ENCODE results near the gene HSPA4L.

HSPA4L gene

DNA sequence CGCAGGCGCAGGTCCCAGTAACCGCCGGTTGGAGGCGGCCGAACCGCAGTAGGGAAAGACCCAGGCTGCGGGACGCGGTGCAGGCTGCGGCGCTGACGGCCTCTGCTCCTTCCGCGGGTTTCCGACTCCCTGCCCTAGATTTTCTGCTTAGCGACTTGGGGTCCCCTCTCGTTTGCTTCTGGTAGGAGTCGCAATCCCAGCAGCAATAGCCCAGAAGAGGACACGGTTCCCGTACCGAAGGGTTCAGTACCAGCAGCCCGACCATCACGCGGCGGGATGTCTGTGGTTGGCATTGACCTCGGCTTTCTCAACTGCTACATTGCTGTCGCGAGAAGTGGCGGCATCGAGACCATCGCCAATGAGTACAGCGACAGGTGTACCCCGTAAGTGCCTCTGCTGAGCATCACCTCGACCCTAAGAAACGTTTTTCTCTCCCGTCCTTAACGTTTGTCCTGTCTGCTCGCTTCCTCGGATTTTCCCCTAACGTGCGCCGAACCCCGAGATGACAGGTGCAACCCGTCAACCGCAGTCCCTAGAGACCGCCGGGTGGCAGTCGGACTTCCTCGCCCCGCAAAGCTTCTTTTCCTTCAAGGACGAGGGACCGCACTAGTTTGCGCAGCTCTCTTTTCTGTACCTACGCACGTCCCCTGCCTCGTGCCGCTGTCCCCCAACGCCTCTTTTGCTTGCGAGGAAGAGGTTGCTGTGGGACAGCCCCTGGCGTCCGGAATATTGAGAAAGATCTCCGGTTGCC, at the start of gene HSPA4L:
TSS of gene HSPA4L (plus strand) at position 48 of the 751 bp plus-strand sequence. CDS start at position 277, 229 bp downstream.
- peak; percentile 22 for DNase-seq

DNA sequence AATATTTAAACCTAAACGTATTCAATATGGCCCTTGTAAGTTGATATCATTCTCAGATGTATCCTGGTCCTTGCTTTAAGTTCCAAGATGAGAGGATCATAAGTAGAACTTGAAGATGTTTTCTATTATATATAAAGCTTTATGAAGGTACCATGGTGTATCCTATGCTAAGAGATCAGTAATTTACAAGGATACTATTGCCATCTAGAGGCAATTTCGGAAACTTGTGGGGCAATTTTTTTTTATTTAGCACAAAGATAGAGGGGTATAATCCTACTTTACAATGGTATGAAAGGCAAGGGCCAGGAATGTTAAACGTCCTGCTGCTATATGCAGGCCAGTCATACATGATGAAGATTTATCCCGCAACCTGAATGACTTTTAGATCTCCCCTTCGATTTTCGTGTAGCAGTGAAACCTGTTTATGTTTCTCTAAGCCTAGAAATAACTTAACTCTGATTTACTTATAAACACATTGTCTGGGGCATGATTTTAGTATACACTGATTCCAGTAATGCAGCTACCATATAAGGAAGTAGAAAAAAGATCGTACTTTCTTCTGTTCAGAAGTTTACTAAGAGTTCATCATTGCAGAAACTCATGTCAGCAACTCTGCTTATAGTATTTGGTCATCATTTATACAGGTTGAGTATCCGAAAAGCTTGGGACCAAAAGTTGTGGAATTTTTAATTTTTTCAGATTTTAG, 49.3 kb upstream of the HSPA4L start:
- peak; percentile 2 for DNase-seq

DNA sequence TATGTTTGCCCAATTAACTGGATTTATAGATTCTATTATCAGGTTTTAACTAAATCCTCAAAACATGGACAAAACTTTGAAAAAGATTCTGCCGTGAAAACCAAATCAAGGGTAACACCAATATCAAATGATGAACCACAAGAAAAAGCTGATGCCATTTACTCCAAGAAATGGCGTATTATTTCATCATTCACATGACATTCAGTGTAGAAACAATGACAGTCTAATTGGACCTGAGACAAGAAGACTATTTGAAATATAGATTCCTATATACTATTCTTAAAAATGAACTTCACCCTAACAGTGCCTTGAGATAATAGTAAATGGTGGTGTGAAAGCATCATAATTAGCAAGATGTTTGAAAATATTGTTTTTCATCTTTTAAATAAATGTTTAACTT, 47.1 kb upstream of the HSPA4L start:
- DNase-seq: no peak

DNA sequence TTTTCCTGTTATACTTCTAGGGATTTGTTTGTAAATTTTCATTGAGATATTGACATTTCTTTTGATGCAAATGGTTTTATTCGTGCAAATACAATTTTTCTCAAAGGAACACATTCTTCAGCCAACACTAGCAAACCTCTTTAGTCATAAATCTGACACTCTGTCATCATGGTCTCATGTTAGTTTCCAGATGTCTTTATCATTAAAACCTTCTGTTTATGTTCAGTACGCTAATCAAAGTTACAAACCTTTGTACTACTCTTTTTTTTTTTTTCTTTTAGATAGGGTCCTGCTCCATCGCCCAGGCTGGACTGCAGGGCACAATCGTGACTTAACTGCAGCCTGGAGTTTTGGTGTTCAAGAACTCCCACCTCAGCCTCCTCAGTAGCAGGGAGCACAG, 44.8 kb upstream of the HSPA4L start:
- no peak for DNase-seq

DNA sequence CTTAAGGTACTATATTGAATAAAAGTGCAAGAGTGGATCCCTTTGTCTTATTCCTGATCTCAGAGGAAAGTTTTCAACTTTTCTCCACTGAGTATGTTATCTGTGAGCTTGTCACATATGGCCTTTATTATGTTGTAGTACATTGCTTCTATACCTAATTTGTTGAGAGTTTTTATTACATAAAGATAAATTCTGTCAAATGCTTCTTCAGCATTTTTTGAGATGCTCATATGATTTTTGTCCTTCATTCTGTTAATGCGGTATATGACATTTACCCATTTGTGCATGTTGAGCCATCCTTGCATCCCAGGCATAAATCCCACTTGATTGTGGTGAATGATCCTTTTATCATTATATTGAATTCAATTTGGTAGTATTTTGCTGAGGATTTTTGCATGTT, 40.9 kb upstream of the HSPA4L start:
- DNase-seq: no peak

DNA sequence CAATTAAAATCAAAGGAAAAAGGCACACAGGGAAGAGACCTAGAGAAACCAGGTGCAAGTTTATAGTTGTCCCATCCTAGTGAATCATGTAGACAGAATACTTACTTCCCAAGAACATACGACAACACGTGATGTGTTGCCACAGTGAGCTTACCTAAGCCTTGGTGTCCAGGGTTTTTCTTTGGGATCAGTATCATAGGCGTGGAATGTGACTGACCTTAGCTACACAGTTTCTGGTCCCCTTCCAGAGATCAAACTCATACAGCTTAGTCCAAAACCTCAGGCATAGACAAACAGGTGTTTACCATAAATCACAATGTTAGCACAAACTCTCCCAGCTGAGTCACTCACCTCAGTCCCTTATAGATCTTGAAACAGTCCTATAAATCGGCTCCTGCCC, 34.2 kb upstream of the HSPA4L start:
- no peak for DNase-seq

DNA sequence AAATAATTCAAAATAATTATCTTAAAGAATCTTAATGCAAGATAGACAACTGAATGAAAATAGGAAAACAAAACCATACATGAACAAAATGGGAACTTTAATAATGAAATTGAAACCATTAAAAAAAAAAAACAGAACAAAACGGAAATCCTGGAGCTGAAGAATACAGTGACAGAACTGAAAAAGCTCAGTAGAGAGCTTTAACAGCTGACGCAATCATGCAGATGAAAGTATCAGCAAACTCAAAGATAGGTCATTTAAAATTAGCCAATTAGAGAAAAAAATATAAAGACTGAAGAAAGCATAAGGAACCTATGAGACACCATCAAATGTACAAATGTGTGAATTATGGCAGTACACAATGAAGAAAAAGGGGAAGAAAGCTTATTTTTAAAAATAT, 33.2 kb upstream of the HSPA4L start:
- no peak for DNase-seq

DNA sequence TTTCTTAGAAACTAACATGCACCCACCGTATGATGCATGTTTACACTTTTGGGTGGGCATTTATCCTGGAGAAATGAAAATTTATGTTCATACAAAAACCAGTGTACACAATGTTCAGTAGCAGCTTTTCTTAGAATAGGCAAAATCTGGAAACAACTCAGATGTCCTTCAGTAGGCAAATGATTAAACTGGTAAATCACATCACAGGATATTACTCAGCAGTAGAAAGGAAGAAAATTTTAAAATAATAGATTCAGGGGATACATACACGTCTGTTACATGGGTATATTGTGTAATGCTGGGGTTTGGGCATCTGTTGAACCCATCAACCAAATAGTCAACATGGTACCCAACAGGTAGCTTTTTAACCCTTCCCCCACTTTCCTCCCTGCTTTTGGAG, 25.2 kb upstream of the HSPA4L start:
- DNase-seq: no peak

DNA sequence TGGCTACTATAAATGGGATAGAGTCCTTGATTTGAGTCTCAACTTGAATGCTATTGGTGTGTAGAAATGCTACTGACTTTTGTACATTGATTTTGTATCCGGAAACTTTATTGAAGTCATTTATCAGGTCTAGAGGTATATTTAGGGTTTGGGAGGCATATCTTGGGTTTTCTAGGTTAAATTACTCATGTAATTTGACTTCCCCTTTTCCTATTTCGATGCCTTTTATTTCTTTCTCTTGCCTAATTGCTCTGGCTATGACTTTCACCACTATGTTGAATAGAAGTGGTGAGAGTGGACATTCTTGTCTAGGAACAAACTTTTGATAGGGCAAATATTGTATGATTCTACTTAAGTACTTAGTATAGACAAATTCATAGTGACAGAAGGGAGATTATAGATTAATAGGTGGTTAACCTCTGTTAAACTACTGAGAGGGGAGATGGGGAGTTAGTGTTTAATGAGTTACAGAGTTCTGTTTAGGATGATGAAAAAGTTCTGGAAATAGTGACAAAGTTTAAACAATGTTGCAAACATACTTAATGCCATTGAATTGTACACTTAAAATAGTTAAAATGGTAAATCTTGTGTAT, 22.8 kb upstream of the HSPA4L start:
- DNase-seq: no peak

DNA sequence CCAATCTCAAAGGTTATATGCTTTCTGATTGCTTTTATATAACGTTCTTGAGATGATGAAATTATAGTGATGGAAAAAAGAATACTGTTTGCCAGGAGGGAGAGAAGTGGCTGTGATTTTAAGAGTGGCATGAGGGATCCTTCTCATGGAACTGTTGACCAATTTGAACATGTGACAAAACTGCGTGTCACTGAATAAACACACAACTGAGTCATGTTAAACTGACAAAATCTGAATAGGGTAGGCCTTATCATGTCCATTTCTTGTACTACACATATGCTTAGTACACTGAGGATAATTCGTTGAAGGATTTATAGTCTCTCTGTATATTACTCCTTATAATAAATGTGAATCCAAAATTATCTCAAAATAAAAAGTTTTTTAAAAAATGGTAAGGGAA, 22.2 kb upstream of the HSPA4L start:
- DNase-seq: no peak

DNA sequence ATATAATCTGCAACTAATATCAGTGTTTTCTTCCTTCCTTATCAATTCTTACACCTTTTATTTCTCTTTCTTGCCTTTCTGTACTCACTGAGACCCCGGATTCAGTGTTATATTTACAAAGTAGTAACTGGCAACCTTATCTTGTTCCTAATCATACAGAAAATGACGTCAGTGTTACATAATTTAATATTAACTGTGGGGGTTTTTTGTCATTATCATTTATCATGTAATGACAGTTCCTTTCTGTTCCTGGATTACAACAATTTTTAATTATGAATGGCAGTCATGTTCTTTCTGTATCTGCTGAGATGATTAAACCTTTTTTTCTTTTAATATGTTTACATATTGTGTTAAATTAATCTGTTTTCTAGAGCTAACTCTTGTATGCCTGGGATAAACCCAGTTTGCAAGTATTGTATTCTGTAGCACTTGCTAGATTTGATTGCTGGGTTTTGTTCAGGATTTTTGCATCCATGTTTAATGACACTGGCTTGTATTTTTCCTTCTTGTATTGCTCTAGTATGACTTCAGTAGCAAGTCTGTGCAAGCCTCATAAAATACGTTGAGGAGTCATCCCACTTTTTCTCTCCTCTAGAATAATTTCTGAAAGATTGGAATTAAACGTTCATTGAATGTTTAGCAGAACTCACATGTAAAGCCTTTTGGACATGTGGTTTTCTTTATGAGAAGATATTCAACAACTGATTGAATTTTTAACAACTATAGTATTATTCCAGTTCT, 10.4 kb upstream of the HSPA4L start:
- DNase-seq: no peak

DNA sequence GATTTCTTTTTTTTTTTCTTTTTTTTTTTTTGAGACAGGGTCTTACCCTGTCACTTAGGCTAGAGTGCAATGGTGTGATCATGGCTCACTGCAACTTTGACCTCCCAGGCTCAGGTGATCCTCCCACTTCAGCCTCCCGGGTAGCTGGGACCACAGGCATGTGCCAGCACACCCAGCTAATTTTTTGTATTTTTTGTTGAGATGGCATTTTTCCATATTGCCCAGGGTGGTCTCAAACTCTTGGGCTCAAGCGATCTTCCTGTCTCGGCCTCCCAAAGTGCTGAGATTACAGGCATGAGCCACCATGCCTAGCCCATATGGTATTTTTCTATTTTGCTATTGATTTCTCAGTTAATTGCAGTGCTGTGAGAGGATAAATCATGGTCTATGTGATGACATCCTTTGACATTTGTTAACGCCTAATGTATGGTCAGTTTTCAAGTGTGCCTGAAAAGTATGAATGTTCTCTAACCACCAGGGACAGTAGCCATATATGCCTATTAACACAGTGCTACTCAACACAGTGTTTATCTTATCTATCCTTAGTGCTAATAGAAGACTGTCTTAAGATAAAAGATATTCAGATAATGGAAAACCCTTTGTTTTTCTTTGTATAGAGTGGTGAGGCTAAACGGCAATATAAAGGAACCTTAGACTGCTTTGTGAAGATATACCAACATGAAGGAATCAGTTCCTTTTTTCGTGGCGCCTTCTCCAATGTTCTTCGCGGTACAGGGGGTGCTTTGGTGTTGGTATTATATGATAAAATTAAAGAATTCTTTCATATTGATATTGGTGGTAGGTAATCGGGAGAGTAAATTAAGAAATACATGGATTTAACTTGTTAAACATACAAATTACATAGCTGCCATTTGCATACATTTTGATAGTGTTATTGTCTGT, 9.1 kb upstream of the HSPA4L start:
- no peak for DNase-seq

DNA sequence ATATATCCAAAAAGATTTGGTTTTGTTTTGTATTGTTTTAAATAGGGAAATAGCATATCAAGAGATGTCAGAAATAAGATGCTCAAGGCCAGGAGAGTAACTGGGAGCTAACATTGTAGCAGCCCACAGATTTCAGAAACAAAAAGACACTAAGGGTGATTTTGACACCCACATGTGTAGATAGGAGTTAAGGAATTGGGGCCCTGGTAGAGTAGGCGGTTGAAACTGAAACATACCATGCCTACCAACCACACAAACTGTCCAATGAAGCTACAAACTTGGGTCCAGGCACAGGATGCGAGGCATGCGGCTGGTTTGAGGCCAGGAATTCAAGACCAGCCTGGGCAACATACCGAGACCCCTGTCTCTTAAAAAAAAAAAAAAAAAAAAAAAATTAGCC, 6.3 kb upstream of the HSPA4L start:
- no peak for DNase-seq

DNA sequence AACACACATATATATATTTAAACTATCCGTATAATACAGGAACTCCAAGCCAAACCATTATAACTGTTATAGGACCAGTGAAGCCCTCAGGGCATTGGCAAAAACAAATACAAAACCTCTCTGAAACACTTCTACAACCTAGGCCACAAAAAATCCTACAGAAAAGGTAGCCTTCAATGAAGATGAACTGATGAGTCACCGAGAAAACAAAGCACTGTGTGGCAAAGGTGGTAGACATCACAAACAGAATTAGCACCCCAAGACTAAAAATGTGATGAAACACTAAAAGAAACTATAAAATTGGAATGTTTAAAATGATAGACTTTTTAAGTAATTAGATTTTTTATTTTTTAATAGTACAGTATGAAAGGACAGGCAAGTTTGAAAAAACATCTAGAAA, 5.5 kb upstream of the HSPA4L start:
- DNase-seq: no peak

DNA sequence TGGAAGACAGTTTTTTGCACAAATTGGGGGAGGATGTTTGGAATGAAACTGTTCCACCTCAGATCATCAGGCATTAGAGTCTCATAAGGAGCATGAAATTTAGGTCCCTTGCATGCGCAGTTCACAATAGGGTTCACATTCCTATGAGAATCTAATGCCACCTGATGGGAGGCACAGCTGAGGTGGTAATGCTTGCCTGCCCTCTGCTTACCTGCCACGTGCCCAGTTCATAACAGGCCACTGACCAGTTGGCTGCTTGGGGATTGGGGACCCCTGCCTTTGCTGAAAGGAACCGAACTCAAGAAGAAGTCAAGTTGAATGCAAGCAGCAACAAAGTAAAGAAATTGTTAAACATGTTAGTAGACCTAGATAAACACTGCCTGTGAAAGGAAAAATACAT, 4.6 kb upstream of the HSPA4L start:
- DNase-seq: no peak

DNA sequence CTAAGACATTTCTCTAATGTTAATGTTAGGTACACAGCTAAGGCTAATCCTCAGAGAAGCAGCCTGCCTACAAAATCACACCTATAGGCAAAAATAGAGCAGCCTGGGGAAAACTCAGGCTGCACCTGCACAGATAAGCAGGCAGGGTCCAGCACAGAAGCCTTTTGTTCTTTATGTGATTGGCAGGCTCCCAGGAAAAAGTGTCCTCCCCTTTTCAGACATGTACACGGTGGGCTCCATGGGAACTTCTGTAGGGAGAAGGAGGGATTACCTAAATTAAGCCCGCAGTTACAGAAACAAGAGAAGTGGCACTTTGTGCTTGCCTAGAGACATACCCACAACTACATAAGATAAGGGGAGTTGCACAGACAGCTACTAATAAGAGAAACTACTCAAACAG, 4.0 kb upstream of the HSPA4L start:
- DNase-seq: no peak

DNA sequence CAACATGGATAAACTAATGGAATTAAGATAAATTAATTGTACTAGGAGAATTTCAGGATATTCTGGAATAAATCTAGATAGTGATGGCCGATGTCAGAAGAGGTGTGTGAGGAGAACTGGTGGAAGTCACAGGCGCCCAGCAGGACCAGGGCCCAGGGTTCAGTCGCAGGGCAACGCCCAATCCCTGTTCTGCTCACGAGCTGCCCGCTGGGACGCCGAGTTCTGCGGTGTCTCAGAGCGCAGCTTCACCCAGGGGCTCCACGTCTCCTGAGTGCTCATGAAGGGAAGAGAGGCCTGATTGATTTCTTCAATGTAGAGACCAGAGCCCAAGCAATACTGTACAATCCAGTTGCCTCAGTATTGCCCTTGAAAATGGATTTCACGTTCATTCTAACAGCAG, 1.5 kb upstream of the HSPA4L start:
- DNase-seq: no peak

DNA sequence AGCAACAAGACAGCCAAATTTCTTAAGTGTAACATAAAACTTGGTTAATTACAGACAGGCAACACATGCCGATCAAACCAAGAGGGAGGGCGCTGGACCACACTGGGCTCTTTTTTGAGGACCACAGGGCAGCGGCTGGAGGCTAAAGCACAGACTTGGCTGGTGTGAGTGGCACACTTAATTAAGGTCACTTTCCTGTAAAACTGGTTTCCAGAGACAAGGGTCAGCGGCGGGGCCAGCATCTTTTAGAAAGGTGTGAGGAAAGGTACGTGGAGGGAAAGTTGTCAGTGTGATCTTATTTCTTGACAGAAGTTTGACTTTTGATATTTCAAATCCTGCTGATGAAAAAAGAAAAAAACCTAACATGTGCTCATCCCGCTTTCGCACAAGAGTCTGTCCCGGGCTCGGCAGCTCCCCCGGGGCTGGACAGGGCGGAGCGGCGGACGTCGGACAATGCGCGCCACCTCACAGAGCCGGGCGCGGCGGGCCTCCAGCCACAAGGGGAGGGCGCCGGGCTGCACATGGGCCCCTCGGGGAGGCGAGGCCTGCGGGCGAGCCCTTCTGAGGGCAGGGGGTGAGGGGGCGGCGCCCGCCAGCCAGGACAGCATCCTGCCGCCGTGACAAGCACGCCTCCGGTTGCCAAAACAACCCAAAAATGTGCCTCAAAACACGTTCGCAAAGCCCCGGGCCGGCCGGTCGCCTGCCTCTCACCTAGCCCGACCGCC, 660 bp upstream of the HSPA4L start:
- DNase-seq: no peak

DNA sequence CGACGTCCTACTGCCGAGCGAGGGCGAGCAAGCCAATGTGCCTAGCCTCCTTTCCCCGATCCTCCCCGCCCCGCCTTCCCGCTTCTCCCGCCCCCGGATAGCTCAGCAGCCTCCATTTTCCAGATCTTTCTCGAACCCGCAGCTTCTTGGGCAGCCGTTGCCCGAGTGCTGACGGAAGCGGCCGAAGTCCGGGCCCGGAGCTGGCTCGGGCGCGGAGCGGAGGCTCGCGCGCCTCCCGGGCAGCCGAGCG, 172 bp upstream of the HSPA4L start:
- DNase-seq: no peak

DNA sequence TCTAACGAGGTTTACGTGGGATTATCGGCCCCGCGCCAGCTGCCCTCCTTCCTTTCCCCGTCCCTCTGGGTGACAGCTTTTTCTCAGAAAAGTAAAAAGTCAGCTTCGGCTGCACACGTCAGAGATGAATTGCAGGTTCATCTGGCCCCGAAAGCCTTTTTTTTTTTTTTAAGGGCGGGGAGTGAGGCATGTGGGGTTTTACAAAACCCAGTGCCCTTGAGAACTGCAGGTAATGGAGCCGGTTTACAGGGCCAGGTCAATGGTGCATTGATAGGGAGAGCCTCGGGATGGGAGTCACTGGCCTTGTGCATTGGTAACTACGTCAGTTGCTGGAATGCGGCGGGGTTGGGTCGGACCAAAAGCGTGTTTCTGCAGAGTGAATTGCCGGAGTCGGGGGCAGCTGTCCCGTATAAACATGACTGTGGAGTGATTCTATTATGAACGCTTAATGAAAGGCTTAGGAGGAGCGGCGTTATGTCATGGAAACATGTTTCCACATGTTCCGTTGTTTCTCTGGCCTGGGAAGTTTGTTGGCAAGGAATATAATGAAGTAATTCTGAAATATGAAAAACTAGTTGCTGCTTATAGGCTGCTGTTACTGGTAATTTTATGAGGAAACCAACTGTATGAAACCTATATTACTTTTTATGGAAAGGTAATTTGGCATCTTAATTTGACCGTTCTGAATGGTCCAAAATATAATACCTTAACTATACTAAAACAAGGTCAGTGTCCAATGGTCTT, 1.1 kb downstream of the HSPA4L start:
- no peak for DNase-seq

Measured in CD4-positive, alpha-beta T cell treated with Interleukin-4 for 4 hours (primary cell).